Neuronal stem cell (in vitro differentiated cells): ENCODE results near the gene ADGRA1.
A peak's percentile ranks its signal among the peaks of the same experiment; 100 is the strongest.

Experiments
- DNase-seq: peaks from one replicate; pipeline ENCODE4 v3.0.0-alpha.2; 2013; ENCODE audit warnings: low spot score
- H2AFZ ChIP-seq: one replicate; pipeline ENCODE4 v1.6.1; 2013; ENCODE audit warnings: mild to moderate bottlenecking, low read length, inconsistent platforms
- H2AK5ac ChIP-seq: 2 replicates; pipeline ENCODE4 v1.6.1; 2013; ENCODE audit warnings: low read depth, mild to moderate bottlenecking, inconsistent platforms, low read length, moderate library complexity, mixed read lengths
- H2BK120ac ChIP-seq: 2 replicates; pipeline ENCODE4 v1.6.1; 2013; ENCODE audit warnings: low read depth, mild to moderate bottlenecking, inconsistent platforms, low read length, moderate library complexity, mixed read lengths
- H2BK12ac ChIP-seq: one replicate; pipeline ENCODE4 v1.6.1; 2013; ENCODE audit warnings: low read length, inconsistent platforms
- H2BK15ac ChIP-seq: 2 replicates; pipeline ENCODE4 v1.6.1; 2013; ENCODE audit warnings: mild to moderate bottlenecking, low read length, inconsistent platforms, mixed read lengths
- H2BK5ac ChIP-seq: one replicate; pipeline ENCODE4 v1.6.1; 2013; ENCODE audit warnings: inconsistent platforms, mild to moderate bottlenecking, low read length, moderate library complexity
- H3K14ac ChIP-seq: one replicate; pipeline ENCODE4 v1.6.1; 2013; ENCODE audit warnings: low read length, inconsistent platforms
- H3K18ac ChIP-seq: 2 replicates; pipeline ENCODE4 v1.6.1; 2013; ENCODE audit warnings: low read length, inconsistent platforms
- H3K23ac ChIP-seq: 2 replicates; pipeline ENCODE4 v1.6.1; 2013; ENCODE audit warnings: low read depth, mild to moderate bottlenecking, mixed read lengths, low read length, inconsistent platforms; ENCODE audit not compliant: poor library complexity
- H3K27ac ChIP-seq: replicated peaks from 3 replicates; pipeline ENCODE4 v1.5.1; 2013; ENCODE audit warnings: low read length, inconsistent platforms
- H3K27me3 ChIP-seq, 3 experiments: 2 replicates each; pipeline ENCODE4 v1.6.1; 2013; ENCODE audit warnings: low read length in 3 of 3, mild to moderate bottlenecking in 2 of 3, inconsistent platforms in 1 of 3, low read depth in 1 of 3, mixed read lengths in 1 of 3, moderate library complexity in 1 of 3; ENCODE audit not compliant: control insufficient read depth in 3 of 3, insufficient read depth in 3 of 3
- H3K36me3 ChIP-seq, 2 donors: replicated peaks in 1 of 2; 2 replicates each; pipeline ENCODE4 v1.6.1; 2013; ENCODE audit warnings: low read length in 2 of 2; ENCODE audit not compliant: control insufficient read depth in 2 of 2, insufficient read depth in 2 of 2
- H3K4ac ChIP-seq: 2 replicates; pipeline ENCODE4 v1.6.1; 2013; ENCODE audit warnings: inconsistent platforms, mild to moderate bottlenecking, low read length, moderate library complexity
- H3K4me1 ChIP-seq, 2 donors: 1 replicate in 1 of 2; 2 replicates in 1 of 2; pipeline ENCODE4 v1.6.1; 2013; ENCODE audit warnings: low read length in 2 of 2, low read depth in 1 of 2; ENCODE audit not compliant: control insufficient read depth in 2 of 2, insufficient read depth in 1 of 2
- H3K4me2 ChIP-seq: one replicate; pipeline ENCODE4 v1.6.1; 2013; ENCODE audit warnings: mild to moderate bottlenecking, low read length, inconsistent platforms; ENCODE audit not compliant: insufficient read depth, poor library complexity, severe bottlenecking
- H3K4me3 ChIP-seq, 2 donors: 2 replicates each; pipeline ENCODE4 v1.5.1; 2013; ENCODE audit warnings: low read length in 2 of 2, mild to moderate bottlenecking in 2 of 2, inconsistent platforms in 1 of 2, moderate library complexity in 1 of 2
- H3K79me1 ChIP-seq: one replicate; pipeline ENCODE4 v1.6.1; 2013; ENCODE audit warnings: low read depth, mild to moderate bottlenecking, inconsistent platforms, low read length, moderate library complexity
- H3K9ac ChIP-seq: one replicate; pipeline ENCODE4 v1.6.1; 2013; ENCODE audit warnings: mild to moderate bottlenecking, low read depth, low read length, inconsistent platforms; ENCODE audit not compliant: poor library complexity
- H3K9me3 ChIP-seq, 2 donors: replicated peaks in 1 of 2; 2 replicates each; pipeline versions ENCODE3 to v1.6.1; 2013; ENCODE audit warnings: low read length in 2 of 2, mild to moderate bottlenecking in 2 of 2, inconsistent platforms in 1 of 2, low read depth in 1 of 2, mixed read lengths in 1 of 2, moderate library complexity in 1 of 2; ENCODE audit not compliant: control insufficient read depth in 2 of 2, insufficient read depth in 1 of 2
- H4K8ac ChIP-seq: one replicate; pipeline ENCODE4 v1.6.1; 2013; ENCODE audit warnings: low read depth, mild to moderate bottlenecking, inconsistent platforms, low read length, moderate library complexity
- H4K91ac ChIP-seq: one replicate; pipeline ENCODE4 v1.6.1; 2013; ENCODE audit warnings: low read length, low read depth, mild to moderate bottlenecking, inconsistent platforms; ENCODE audit not compliant: poor library complexity
- WGBS, 2 donors: extraction: QIAGEN DNeasy Blood & Tissue Kit; methylation state at CpG; one replicate each; pipeline ENCODE4 v1.1.7; 2013; ENCODE audit warnings: missing lambda C conversion rate in 2 of 2, mixed read lengths in 1 of 2; ENCODE audit not compliant: insufficient read length in 2 of 2, insufficient replicate concordance in 1 of 2; ENCODE audit errors: extremely low coverage in 2 of 2; 5-methylcytosine and 5-hydroxymethylcytosine counted together

Gene ADGRA1

GRCh38 chr10:133105686-133106390, 18.1 kb downstream of the ADGRA1 start:
- no peak overlapping the region for H4K91ac ChIP-seq
- H3K27ac ChIP-seq, result no peak overlapping the region
- peak overlapping the region; percentile 31 for H3K14ac ChIP-seq
- peaks cover 0 to 25% (median 0%) of the 10 kb centered on the region in 3 experiments for H3K27me3 ChIP-seq
- H3K4me3 ChIP-seq, result no peak overlapping the region
- H3K23ac ChIP-seq, result no peak overlapping the region
- no peaks in the 10 kb centered on the region for H3K36me3 ChIP-seq
- peak overlapping the region; percentile 81 for H3K4ac ChIP-seq
- no peaks in the 10 kb centered on the region for H3K79me1 ChIP-seq
- H2BK15ac ChIP-seq, result peak overlapping the region; percentile 12
- H2BK5ac ChIP-seq, result no peak overlapping the region
- no peak overlapping the region for H4K8ac ChIP-seq
- peak overlapping the region; percentile 74 for H3K18ac ChIP-seq
- no peak overlapping the region for H2AFZ ChIP-seq
- no peak for DNase-seq
- no peak overlapping the region for H3K4me2 ChIP-seq
- H3K4me1 ChIP-seq, result peaks cover 9 to 14% of the 10 kb centered on the region in 2 donors
- H3K9me3 ChIP-seq, result peaks cover 11 to 22% of the 10 kb centered on the region in 2 donors
- no CpG with 5 or more reads among the region's 19 CpGs for WGBS, 2 donors
- no peak overlapping the region for H2BK120ac ChIP-seq
- H3K9ac ChIP-seq, result no peak overlapping the region
- H2AK5ac ChIP-seq, result peak overlapping the region; percentile 67
- H2BK12ac ChIP-seq, result peak overlapping the region; percentile 49

- no peak for DNase-seq
- Histone ChIP-seq H3K4me3 (no peak overlapping the region), H3K27ac (no peak overlapping the region), H3K27me3 (peaks cover 0 to 23% (median 0%) of the 10 kb centered on the region in 3 experiments), H4K8ac (no peak overlapping the region), H2AK5ac (no peak overlapping the region), H2BK15ac (no peak overlapping the region), H3K9ac (no peak overlapping the region), H4K91ac (no peak overlapping the region), H3K4me2 (no peak overlapping the region), H3K79me1 (peaks cover under 1% of the 10 kb centered on the region), H2BK12ac (no peak overlapping the region), H2BK120ac (no peak overlapping the region), H3K18ac (peak overlapping the region; percentile 74), H3K4me1 (peaks cover 4 to 8% of the 10 kb centered on the region in 2 donors), H2BK5ac (no peak overlapping the region), H3K36me3 (no peaks in the 10 kb centered on the region), H3K23ac (no peak overlapping the region), H3K4ac (no peak overlapping the region), H3K9me3 (peaks cover 11 to 22% of the 10 kb centered on the region in 2 donors), H2AFZ (no peak overlapping the region), H3K14ac (peak overlapping the region; percentile 31)
- no CpG with 5 or more reads among the region's 18 CpGs for WGBS, 2 donors
Measured at GRCh38 chr10:133106516-133106915, 18.8 kb downstream of the ADGRA1 start.

DNA sequence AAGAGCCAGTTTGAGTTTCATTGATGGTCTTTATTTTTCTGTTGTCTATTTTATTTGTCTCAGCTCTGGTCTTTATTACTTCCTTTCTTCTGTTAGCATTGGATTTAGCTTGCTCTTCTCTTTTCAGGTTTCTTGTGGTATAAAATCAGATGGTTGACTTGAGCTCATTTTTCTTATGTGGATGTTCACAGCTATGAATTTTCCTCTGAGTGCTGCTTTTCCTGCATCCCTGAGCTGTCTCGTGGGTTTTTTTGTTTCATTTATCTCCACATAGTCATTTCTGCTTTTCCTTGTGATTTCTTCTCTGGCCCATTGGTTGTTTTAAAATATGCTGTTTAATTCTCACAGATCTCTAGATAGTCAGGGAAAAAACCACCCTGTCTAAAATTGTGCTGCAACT, 19.7 kb downstream of the ADGRA1 start:
- Histone ChIP-seq H2BK15ac (no peak overlapping the region), H2BK12ac (no peak overlapping the region), H3K14ac (no peak overlapping the region), H3K27me3 (peaks cover 0 to 13% (median 0%) of the 10 kb centered on the region in 3 experiments), H2AFZ (no peak overlapping the region), H3K23ac (no peak overlapping the region), H2BK120ac (no peak overlapping the region), H3K9ac (no peak overlapping the region), H4K91ac (no peak overlapping the region), H2BK5ac (no peak overlapping the region), H3K36me3 (no peaks in the 10 kb centered on the region), H2AK5ac (no peak overlapping the region), H3K4me1 (no peaks in the 10 kb centered on the region), H3K18ac (no peak overlapping the region), H3K27ac (no peak overlapping the region), H4K8ac (no peak overlapping the region), H3K79me1 (peaks cover 3% of the 10 kb centered on the region), H3K4ac (no peak overlapping the region), H3K4me2 (no peak overlapping the region), H3K9me3 (peaks cover 11 to 22% of the 10 kb centered on the region in 2 donors), H3K4me3 (no peak overlapping the region)
- no peak for DNase-seq
- no CpG with 5 or more reads among the region's 1 CpG for WGBS, 2 donors

GRCh38 chr10:133109711-133110110, 22.0 kb downstream of the ADGRA1 start:
- H3K27ac ChIP-seq, result no peak overlapping the region
- no peak overlapping the region for H3K9ac ChIP-seq
- no peak overlapping the region for H2AK5ac ChIP-seq
- H2BK5ac ChIP-seq, result no peak overlapping the region
- no peak overlapping the region for H2BK15ac ChIP-seq
- no peak overlapping the region for H3K4me2 ChIP-seq
- no peak for DNase-seq
- no peak overlapping the region for H3K14ac ChIP-seq
- H2BK120ac ChIP-seq, result no peak overlapping the region
- H2AFZ ChIP-seq, result no peak overlapping the region
- peaks cover 3% of the 10 kb centered on the region for H3K79me1 ChIP-seq
- H3K18ac ChIP-seq, result no peak overlapping the region
- no CpG with 5 or more reads among the region's 11 CpGs for WGBS, 2 donors
- no peak overlapping the region for H4K8ac ChIP-seq
- H3K4me3 ChIP-seq, result no peak overlapping the region
- no peaks in the 10 kb centered on the region for H3K27me3 ChIP-seq
- no peak overlapping the region for H3K4ac ChIP-seq
- H2BK12ac ChIP-seq, result no peak overlapping the region
- H3K36me3 ChIP-seq, result no peaks in the 10 kb centered on the region
- H3K4me1 ChIP-seq, result no peaks in the 10 kb centered on the region
- no peak overlapping the region for H3K23ac ChIP-seq
- H4K91ac ChIP-seq, result no peak overlapping the region
- peaks cover 11 to 22% of the 10 kb centered on the region in 2 donors for H3K9me3 ChIP-seq
